Choroid plexus epithelial cell (primary cell): ENCODE measurements around the gene CBX6.
"Not testable (repeated sequence)": the region's sequence is repeated elsewhere in the genome, so short reads cannot be mapped to it uniquely, and the experiment has no call there.

Experiments
- DNase-seq: peaks from one replicate; pipeline ENCODE4 v3.0.0-alpha.2; 2010; ENCODE audit warnings: low read depth
- H3K4me3 ChIP-seq: 2 replicates; pipeline ENCODE4 v1.5.1; 2011; ENCODE audit warnings: low read depth, mild to moderate bottlenecking, control low read depth, low read length, moderate library complexity
- TF ChIP-seq, protein P1 (sequence below): conservative IDR thresholded peaks from 2 replicates; pipeline ENCODE4 v1.5.1; 2011; ENCODE audit warnings: low read depth, mild to moderate bottlenecking, control low read depth, inconsistent platforms, low read length, moderate library complexity

The CBX6 gene

DNA sequence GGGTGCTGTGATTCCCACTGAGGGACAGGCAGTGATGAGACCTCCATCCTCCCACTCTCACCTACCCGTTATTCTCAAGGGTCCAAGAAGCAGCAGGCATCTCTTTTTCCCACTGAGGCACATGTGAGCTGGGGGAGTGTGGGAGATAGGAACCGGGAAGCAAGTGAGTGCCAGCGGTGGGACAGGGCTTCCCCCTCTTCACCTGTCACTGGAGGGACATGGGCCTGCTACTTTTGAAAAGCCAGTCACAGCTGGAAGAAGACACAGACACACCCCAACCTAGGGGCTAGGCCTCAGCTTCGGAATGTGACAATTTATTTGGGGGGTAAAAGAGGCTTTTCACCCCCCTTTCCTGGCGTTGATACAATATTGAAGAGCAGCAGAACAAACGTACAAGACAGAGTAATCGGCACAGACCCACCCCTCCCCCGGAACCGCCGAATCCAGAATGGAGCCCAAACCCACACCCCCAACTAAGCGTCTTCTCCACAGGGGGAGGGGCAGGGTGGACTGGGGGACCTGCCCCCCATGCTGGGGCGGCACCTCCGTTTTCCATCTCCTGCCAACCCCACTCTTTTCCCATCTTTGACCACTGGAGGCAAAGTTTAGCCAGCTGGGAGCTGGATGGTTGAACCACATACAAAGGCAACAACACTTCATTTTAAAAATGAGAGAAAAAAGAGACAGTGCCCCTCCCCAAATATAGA, 10.7 kb downstream of the CBX6 start:
- TF ChIP-seq, protein P1, sequence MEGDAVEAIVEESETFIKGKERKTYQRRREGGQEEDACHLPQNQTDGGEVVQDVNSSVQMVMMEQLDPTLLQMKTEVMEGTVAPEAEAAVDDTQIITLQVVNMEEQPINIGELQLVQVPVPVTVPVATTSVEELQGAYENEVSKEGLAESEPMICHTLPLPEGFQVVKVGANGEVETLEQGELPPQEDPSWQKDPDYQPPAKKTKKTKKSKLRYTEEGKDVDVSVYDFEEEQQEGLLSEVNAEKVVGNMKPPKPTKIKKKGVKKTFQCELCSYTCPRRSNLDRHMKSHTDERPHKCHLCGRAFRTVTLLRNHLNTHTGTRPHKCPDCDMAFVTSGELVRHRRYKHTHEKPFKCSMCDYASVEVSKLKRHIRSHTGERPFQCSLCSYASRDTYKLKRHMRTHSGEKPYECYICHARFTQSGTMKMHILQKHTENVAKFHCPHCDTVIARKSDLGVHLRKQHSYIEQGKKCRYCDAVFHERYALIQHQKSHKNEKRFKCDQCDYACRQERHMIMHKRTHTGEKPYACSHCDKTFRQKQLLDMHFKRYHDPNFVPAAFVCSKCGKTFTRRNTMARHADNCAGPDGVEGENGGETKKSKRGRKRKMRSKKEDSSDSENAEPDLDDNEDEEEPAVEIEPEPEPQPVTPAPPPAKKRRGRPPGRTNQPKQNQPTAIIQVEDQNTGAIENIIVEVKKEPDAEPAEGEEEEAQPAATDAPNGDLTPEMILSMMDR = peak; percentile 41
- no peak for DNase-seq

DNA sequence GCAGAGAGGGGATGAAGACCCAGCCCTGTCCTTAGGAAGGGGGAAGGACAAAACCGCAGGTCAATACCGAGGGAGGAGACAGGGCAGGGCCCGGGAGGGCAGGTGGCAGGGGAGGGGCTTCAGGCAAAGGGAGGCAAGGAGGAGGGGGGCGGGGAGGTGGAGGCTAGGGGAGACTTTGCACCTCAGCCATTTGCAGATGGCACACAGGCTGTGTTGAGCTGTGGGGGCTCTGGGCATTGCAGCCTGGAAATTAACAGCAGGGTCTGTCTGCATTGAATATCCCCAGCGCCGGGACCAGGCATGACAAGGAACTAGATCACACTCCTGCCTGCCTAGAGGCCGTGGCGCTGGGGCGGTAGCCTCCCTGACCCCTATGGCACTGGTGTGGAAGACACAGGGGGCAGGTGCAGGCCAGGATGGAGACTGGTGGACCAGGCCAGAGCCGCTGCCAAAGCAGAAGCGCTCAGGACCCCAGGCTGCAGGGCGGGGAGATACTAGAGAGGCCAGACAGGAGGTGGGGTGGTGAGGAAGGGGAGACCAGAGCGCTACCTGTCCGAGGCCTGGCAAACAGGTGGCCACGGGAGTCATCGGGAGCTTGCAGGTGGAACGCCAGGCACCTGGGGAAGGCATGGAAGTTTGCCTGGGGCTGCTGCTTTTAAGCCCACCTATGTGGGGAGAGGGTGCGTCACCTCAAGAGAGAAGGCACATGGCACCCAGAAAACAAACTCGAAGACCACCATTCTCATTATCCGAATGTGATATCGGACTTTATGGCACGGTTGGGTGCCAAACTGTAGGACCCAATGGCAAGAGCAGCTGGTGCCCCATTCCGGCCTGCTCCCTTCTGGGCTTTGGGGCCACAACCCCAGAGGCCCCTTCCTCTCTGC, 11.5 kb downstream of the CBX6 start:
- H3K4me3 ChIP-seq = no peak overlapping the region
- TF ChIP-seq, protein P1 = no peak
- DNase-seq = no peak

More for the DNA sequence above, 10.7 kb downstream of the CBX6 start:
- no peak overlapping the region for H3K4me3 ChIP-seq

DNA sequence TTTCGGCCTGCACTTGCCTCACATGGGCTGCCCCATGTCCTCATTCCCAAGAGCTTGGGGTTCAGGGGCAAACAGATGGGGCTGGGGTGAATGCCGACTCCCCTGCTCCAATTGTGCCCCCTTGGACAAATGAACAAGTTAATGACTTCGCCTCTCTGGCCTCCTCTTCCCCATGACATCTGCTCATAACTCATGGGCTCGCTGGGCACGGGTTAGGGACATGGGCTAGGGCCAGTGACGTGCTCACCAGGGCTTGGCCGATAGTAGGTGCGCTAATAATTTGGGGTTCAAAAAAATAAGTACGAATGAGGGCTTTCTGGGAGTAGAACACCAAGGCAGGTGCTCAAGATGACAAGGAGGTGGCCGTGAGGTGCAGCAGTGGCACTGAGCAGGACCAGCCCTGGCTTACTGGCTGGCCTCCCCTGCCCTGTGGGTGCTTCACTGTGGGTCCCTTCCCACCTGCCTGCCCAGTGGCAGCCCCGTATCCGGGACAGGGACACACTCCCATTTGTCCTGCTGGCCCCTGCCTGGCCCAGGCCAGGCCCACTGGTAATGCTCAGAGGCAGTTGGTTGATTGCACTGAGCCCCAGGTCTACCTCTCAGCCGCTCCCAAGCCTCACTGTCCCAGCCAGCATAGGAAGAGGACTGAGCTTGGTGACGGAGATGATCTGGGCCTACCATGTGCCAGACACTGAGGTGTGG, 12.3 kb downstream of the CBX6 start:
- H3K4me3 ChIP-seq = no peak overlapping the region
- TF ChIP-seq, protein P1 = no peak
- no peak for DNase-seq

GRCh38 chr22:38858492-38858891, 13.5 kb downstream of the CBX6 start:
- TF ChIP-seq, protein P1 = no peak
- DNase-seq = no peak
- H3K4me3 ChIP-seq = no peak overlapping the region

DNA sequence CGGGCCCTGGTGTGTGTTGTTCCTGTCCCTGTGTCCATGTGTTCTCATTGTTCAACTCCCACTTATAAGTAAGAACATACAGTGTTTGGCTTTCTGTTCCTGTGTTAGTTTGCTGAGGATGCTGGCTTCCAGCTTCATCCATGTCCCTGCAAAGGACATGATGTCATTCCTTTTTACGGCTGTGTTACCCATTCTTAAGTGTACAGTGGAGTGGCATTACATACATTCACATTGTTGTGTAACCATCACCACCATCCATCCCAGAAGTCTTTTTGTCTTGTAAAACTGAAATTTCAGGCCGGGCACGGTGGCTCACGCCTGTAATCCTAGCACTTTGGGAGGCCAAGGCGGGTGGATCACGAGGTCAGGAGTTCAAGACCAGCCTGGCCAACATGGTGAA, 17.5 kb downstream of the CBX6 start:
- DNase-seq = not testable (repeated sequence)

DNA sequence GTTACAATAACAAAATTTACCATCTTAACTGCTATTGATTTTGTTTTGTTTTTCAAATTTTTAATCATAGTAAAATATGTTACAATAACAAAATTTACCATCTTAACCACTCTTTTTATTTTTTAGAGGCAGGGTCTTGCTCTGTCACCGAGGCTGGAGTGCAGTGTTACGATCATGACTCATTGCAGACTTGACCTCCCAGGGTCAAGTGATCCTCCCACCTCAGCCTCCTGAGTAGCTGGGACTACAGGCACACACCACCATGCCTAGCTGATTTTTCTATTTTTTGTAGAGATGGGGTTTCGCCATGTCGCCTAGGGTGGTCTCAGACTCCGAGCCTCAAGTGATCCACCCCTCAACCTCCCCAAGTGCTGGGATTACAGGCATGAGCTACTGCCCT, 18.1 kb downstream of the CBX6 start:
- not testable (repeated sequence) for H3K4me3 ChIP-seq, DNase-seq

More for the DNA sequence above, 17.5 kb downstream of the CBX6 start:
- not testable (repeated sequence) for H3K4me3 ChIP-seq

DNA sequence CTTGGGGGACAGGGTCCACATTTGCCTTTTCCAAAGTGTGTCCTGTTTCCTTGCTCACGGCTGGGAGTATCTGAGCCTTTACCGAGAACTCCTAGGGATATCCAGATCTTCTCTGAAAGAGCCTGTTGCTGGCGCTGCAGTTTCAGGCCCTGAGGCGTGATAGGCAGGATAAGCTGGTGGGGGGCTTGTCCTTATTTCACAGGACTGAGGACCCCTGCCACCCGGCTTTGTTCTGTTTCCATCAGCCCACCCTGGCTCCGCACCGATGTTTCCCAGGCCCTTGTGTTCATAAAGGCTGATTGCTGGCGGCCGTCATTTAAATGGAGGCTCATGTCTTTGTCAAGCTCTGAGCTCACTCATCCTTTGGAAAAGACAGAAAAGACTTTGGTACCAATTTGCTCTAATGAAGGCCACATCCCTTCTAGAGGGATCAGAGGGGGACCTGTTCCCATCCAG, 18.8 kb downstream of the CBX6 start:
- TF ChIP-seq, protein P1 = no peak

More for the DNA sequence above, 18.8 kb downstream of the CBX6 start:
- no peak overlapping the region for H3K4me3 ChIP-seq
- no peak for DNase-seq
